GM12891 (cell line): Measurements from ENCODE around the gene LRP1B.
A peak's percentile ranks its signal among the peaks of the same experiment; 100 is the strongest.

ENCODE experiments used
- DNase-seq: peaks from one replicate; pipeline ENCODE4 v3.0.0; 2011; ENCODE audit warnings: low spot score; ENCODE audit not compliant: insufficient read length
- FAIRE-seq: peaks from 2 replicates; lab custom pipeline; 2011; peaks lifted over from hg19 to GRCh38; lab: Jason Lieb, UNC
- PAX5 ChIP-seq: IDR thresholded peaks from 2 replicates; pipeline ENCODE4 v1.6.1; 2011; ENCODE audit warnings: low read length, moderate library complexity, mild to moderate bottlenecking; ENCODE audit not compliant: insufficient read depth, severe bottlenecking
- POLR2A ChIP-seq: IDR thresholded peaks from 2 replicates; pipeline ENCODE4 v1.6.1; 2011; ENCODE audit warnings: low read depth, low read length, control low read depth
- POLR2AphosphoS5 ChIP-seq: IDR thresholded peaks from 2 replicates; pipeline ENCODE4 v1.6.1; 2011; ENCODE audit warnings: low read depth, low read length, control low read depth
- POU2F2 ChIP-seq: IDR thresholded peaks from 2 replicates; pipeline ENCODE4 v1.6.1; 2011; ENCODE audit warnings: low read depth, mild to moderate bottlenecking, control low read depth, low read length, moderate library complexity
- SPI1 ChIP-seq: IDR thresholded peaks from 2 replicates; pipeline ENCODE4 v1.6.1; 2011; ENCODE audit warnings: low read depth, low read length, control low read depth
- TAF1 ChIP-seq: IDR thresholded peaks from 2 replicates; pipeline ENCODE4 v1.6.1; 2011; ENCODE audit warnings: low read depth, low read length, control low read depth

The LRP1B gene

DNA sequence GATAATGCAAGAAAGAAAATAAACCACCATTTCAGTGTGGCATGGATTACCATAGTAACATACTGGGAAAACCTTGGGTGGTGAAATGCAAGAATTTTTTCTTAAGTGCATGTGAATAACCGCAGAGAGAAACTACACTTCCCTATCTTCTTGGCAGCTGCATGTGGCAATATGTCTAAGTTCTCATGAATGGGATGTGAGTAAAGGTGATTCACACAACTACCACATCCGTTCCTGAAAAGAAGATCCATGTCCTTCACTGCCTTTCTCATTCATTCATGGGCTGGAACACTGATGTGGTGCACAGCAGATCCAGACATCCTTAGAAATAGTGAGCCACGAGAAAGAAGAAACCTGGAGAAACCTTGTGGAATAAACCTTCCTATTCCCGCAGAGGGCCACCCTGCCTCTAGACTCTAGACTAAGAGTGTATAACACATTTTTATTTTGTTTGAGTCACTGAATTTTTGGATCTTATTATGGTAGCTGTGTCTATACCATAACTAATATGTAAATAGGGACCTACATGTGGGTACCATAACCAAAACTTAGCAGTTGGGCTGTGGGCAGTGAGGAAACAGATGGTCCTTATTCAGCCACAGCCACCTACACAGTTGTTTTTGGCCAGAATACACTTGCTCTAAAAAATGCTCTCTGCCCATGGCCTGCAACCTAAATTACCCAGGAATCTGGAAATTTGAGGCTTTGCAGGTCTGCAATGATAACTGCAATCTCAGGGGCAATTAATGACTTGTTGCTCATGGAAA lies 573.3 kb downstream of the LRP1B start:
- no peak for TF ChIP-seq POU2F2
- TF ChIP-seq POLR2A = no peak
- TF ChIP-seq SPI1 = peak; percentile 56; the same call in 1 of the 2 replicates
- no peak for DNase-seq
- FAIRE-seq = no peak

DNA sequence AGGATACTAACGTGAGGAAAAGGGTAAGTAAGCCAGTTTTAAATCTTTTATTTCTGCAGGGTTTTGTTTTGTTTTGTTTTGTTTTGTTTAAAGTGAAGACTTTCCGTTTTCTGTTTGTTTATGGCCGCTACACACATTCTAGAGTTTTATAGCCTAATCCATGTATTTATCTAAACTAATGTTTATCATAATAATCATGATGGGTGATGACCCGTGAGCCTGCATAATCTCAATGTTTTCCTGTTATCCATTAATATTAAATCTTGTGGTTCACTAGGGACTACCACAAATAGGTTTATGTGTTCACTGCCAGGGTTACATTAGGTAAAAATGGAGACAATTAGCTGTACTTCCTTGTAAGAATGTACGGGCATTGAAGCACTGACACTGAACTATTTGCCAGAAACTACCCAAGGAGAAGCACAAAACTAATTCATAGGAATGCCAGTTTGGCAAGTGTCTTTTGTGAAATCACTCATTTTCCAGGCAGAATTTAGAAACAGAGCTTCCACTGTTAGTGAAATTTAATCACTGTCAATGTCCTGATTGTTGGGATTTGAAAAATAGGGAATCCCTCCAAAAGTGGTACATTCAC lies 574.8 kb downstream of the LRP1B start:
- FAIRE-seq (no peak), DNase-seq (no peak)
- TF ChIP-seq POLR2AphosphoS5 = no peak
- no peak for TF ChIP-seq TAF1
- no peak for TF ChIP-seq PAX5
- no peak for TF ChIP-seq POLR2A
- no peak for TF ChIP-seq POU2F2
- no peak for TF ChIP-seq SPI1

GRCh38 chr2:141554810-141555209 lies 576.0 kb downstream of the LRP1B start:
- DNase-seq = no peak
- no peak for TF ChIP-seq SPI1
- TF ChIP-seq POU2F2 = no peak
- no peak for TF ChIP-seq PAX5
- TF ChIP-seq POLR2AphosphoS5 = no peak
- TF ChIP-seq TAF1 = no peak
- no peak for TF ChIP-seq POLR2A
- FAIRE-seq = peak; percentile 20

DNA sequence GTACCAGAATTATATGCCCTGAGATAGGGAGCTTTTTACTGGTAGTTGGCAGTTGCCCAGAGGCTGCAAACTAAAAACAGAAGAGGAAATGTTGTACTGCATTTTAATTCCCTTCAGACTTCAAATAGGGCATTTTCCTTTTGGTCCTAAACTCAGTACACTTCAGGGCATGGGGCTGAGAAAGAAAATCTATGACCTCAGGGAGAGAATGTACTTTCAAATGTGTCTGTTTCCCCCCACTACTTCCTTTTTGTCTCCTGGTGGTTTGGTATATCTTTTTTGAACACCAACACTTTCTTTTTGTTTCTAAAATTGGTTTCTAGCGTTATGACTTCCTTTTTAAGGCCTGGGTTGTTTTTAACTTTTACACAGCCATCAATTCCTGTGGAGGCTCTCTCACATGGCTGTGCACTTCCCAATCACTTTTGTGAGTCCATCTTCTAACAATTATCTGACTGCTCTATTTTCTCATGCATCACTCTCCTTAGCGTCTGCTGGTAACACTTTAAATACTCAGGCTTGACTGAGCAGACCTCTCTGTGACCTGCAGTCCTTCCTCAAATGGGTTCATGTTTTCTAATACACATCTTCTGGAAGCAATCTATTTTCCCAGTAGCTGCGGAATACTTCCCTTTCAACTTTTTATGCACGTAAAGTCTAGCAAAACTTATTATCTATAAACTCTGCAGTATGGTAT lies 596.0 kb downstream of the LRP1B start:
- no peak for DNase-seq
- no peak for TF ChIP-seq POLR2A
- TF ChIP-seq SPI1 = peak; percentile 49
- TF ChIP-seq POU2F2 = no peak
- TF ChIP-seq TAF1 = no peak
- no peak for TF ChIP-seq PAX5
- TF ChIP-seq POLR2AphosphoS5 = no peak
- FAIRE-seq = peak; percentile 62

DNA sequence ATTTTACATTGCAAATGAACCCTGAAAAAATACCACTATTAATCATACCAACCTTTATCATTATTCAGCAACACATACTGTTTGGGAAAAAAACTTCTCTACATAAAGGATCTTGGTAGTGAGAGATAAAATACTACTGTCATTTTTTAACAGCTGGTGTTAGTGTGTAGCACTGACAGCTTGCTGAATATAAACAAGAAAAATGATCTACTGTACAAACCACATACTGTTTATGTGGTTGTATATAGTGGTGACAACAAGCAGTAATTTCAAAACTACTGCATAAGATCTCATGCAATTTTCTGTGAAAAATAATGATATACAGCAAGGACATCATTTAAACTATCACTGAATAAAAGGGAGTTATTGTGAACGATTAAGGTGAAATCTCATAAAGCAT lies 601.2 kb downstream of the LRP1B start:
- FAIRE-seq = no peak

DNA sequence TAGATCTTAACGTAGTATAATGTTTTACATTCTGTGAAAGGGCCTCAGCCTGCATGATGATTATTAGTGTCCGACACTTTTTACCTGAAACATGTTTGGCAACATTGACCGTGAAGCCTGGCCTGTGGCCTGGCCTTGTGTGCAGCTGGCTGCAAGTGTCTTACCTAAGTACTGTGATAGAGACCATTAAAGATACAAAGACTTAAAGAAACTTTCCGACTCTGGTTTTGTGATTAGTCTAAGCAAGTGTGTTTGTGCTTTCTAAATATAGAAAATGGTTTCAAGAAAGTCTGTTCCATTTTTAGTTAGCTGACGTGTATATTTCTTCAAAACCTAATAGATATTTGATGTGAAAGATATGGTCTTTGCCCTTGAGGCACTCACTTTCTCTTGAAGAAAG lies 601.8 kb downstream of the LRP1B start:
- FAIRE-seq = no peak
- TF ChIP-seq TAF1 (no peak), SPI1 (no peak), POLR2A (no peak), POLR2AphosphoS5 (no peak), POU2F2 (no peak), PAX5 (no peak)
- no peak for DNase-seq

More for the DNA sequence above, 601.2 kb downstream of the LRP1B start:
- no peak for DNase-seq
- TF ChIP-seq PAX5 = no peak
- TF ChIP-seq POLR2AphosphoS5 = no peak
- no peak for TF ChIP-seq TAF1
- TF ChIP-seq SPI1 = no peak
- TF ChIP-seq POLR2A = no peak

GRCh38 chr2:141526760-141527159 lies 604.1 kb downstream of the LRP1B start:
- DNase-seq (no peak), FAIRE-seq (no peak)
- TF ChIP-seq PAX5 (no peak), SPI1 (no peak), POU2F2 (no peak), POLR2AphosphoS5 (no peak), TAF1 (no peak), POLR2A (no peak)

DNA sequence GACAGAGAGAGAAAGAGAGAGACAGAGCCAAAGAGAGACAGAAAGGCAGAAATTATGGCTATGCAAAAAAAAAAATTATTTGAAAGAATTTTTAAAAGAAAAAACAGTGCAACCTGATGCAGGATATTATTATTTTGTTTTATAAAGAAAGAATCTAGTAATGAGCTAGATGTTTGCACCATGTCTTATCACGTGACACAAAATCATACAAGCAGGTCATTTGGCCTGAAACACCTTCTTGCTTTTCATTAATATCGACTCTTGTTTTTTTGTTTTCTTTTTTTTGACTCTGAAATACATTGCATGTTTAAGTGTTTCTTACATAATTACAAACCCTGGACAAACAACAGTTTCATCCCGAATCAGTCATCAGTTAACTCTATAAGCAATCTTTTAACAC lies 606.0 kb downstream of the LRP1B start:
- DNase-seq = no peak
- FAIRE-seq = no peak
- TF ChIP-seq POLR2A (no peak), POU2F2 (no peak), SPI1 (no peak), PAX5 (no peak), POLR2AphosphoS5 (no peak), TAF1 (no peak)

- FAIRE-seq = no peak
- no peak for DNase-seq
- TF ChIP-seq POU2F2 (no peak), POLR2A (no peak), SPI1 (no peak), PAX5 (no peak), TAF1 (no peak), POLR2AphosphoS5 (no peak)
These were observed 607.6 kb downstream of the LRP1B start for GRCh38 chr2:141523199-141523598.

- FAIRE-seq = no peak
- no peak for DNase-seq
- TF ChIP-seq POLR2A (no peak), POU2F2 (no peak), PAX5 (no peak), POLR2AphosphoS5 (no peak), TAF1 (no peak), SPI1 (no peak)
These were observed 608.1 kb downstream of the LRP1B start for GRCh38 chr2:141522702-141523101.
